ENCODE measurements around the gene ABCC6. TPM values are rescaled to one million over a fixed set of nuclear protein-coding genes. Genes with fewer than 3 reads are reported as not detected.

Gene ABCC6
- total RNA-seq, 1 donor from 2014 or later: 0.53 TPM

DNA sequence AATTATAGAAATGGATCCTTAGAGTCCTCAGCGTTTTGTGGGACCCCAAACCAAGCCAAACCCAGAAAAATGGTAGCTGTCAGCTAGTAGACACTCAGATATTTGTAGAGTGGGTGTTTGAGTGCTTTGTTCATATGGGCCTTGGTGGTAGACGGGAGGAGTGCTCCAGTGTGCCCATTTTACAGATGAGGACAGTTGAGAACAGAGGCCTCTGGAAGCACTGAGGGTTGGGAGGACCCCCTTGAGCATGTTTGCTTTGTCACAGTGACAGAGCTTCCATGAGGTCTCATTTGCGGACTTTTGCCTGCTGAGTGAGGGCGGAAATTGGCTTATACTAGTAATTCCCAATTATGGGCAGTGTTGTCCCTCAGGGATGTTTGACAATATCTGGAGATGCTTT, 111.7 kb downstream of the ABCC6 start:
- intact Hi-C loops (cut with DNase I): no loop called here
- no peaks in the 10 kb centered on the region for H3K27me3 ChIP-seq
- no peak overlapping the region for H3K27ac ChIP-seq
- peaks cover 73 to 94% of the 10 kb centered on the region in 2 donors for H3K36me3 ChIP-seq
- TF ChIP-seq, protein P1, sequence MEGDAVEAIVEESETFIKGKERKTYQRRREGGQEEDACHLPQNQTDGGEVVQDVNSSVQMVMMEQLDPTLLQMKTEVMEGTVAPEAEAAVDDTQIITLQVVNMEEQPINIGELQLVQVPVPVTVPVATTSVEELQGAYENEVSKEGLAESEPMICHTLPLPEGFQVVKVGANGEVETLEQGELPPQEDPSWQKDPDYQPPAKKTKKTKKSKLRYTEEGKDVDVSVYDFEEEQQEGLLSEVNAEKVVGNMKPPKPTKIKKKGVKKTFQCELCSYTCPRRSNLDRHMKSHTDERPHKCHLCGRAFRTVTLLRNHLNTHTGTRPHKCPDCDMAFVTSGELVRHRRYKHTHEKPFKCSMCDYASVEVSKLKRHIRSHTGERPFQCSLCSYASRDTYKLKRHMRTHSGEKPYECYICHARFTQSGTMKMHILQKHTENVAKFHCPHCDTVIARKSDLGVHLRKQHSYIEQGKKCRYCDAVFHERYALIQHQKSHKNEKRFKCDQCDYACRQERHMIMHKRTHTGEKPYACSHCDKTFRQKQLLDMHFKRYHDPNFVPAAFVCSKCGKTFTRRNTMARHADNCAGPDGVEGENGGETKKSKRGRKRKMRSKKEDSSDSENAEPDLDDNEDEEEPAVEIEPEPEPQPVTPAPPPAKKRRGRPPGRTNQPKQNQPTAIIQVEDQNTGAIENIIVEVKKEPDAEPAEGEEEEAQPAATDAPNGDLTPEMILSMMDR (IDR thresholded peaks at IDR 0.05): no peak
- DNase-seq (ENCODE audit: low spot score in 2 of 2): no peak
- no peak overlapping the region for H3K4me3 ChIP-seq
- H3K9me3 ChIP-seq: no peaks in the 10 kb centered on the region
- H3K4me1 ChIP-seq: no peaks in the 10 kb centered on the region

DNA sequence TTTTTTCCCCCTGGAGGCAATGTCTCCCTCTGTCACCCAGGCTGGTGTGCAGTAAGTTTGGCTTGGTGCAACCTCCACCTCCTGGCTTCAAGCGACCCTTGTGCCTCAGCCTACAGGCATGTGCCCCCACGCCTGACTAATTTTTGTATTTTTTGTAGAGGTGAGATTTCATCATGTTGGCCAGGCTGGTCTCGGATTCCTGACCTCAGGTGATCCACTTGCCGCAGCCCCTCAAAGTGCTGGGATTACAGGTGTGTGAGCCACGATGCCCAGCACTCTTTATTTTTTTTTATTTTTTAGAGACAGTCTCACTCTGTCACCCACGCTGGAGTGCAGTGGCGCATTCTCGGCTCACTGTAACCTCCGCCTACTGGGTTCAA, 113.2 kb downstream of the ABCC6 start:
- peaks cover 66 to 88% of the 10 kb centered on the region in 2 donors for H3K36me3 ChIP-seq

DNA sequence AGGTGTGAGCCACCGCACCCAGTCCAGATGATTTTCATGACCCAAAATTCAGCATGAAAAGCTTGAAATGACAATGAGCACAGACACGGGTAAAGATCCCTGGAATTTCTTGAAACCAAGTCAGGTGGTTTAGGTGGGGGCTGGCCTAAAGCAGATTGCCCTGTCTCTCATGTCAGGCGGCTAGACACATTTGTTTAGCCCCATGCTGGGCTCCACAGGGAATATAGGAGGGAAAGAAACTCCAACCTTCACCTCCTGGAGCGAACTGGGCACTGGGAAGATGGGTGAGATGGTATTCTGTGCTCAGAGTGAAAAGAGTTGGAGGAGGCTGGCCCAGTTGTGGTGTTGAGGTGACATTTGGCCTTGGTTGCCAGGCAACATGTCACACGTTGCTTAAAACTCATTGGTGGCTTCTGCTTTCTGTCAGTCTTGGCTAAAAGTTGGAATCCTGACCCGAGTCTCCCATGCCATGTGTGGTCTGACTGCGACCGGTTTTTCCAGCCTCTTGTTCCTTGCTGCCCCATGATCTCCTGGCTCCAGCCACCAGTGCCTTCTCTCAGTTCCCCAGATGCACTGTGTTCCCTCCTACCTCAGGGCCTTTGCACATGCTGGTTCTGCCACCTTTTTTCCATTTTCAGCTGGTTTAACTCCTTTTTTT, 113.7 kb downstream of the ABCC6 start:
- TF ChIP-seq, protein P1 (IDR thresholded peaks at IDR 0.05): no peak
- DNase-seq (ENCODE audit: low spot score in 2 of 2): no peak
- H3K9me3 ChIP-seq: no peaks in the 10 kb centered on the region
- H3K4me1 ChIP-seq: no peaks in the 10 kb centered on the region
- no peak overlapping the region for H3K27ac ChIP-seq
- intact Hi-C loops (cut with DNase I): no loop called here
- H3K27me3 ChIP-seq: no peaks in the 10 kb centered on the region
- H3K4me3 ChIP-seq: no peak overlapping the region
- peaks cover 66 to 88% of the 10 kb centered on the region in 2 donors for H3K36me3 ChIP-seq

More for the DNA sequence above, 113.2 kb downstream of the ABCC6 start:
- TF ChIP-seq, protein P1 (IDR thresholded peaks at IDR 0.05): no peak
- intact Hi-C loops (cut with DNase I): no loop called here
- no peak overlapping the region for H3K27ac ChIP-seq
- DNase-seq (ENCODE audit: low spot score in 2 of 2): no peak
- H3K4me3 ChIP-seq: no peak overlapping the region
- H3K4me1 ChIP-seq: no peaks in the 10 kb centered on the region
- H3K27me3 ChIP-seq: no peaks in the 10 kb centered on the region
- no peaks in the 10 kb centered on the region for H3K9me3 ChIP-seq

GRCh38 chr16:16108759-16109158, 114.5 kb downstream of the ABCC6 start:
- no peaks in the 10 kb centered on the region for H3K27me3 ChIP-seq
- no peak overlapping the region for H3K27ac ChIP-seq
- intact Hi-C loops (cut with DNase I): no loop called here
- H3K4me1 ChIP-seq: no peaks in the 10 kb centered on the region
- TF ChIP-seq, protein P1 (IDR thresholded peaks at IDR 0.05): no peak
- no peak overlapping the region for H3K4me3 ChIP-seq
- no peaks in the 10 kb centered on the region for H3K9me3 ChIP-seq
- DNase-seq (ENCODE audit: low spot score in 2 of 2): no peak
- peaks cover 69 to 88% of the 10 kb centered on the region in 2 donors for H3K36me3 ChIP-seq

DNA sequence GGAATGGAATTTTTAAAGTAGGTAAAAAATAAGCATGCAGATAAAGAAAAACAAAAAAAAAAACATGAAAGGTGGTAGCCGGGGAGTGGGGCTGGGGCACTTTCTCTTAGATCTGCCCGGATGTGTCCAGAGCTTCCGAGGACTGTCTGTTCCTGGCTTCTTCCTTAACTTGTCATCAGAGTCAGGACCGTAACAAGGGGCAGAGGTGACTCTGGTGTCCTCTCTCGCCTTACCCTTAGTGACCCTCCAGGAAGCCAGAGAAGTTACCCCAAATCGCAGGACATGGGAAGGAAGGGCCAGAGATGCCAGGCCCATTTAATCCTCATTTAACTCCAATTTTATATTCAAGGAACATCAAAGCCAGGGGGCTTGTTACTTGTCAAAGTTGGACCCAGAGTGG, 115.5 kb downstream of the ABCC6 start:
- Histone ChIP-seq H3K36me3 (peaks cover 70 to 88% of the 10 kb centered on the region in 2 donors), H3K9me3 (no peaks in the 10 kb centered on the region), H3K27ac (no peak overlapping the region), H3K4me1 (no peaks in the 10 kb centered on the region), H3K27me3 (no peaks in the 10 kb centered on the region), H3K4me3 (no peak overlapping the region)
- no peak for DNase-seq (ENCODE audit: low spot score in 2 of 2)
- TF ChIP-seq, protein P1 (IDR thresholded peaks at IDR 0.05): no peak
- intact Hi-C loops (cut with DNase I): no loop called here
